CD4-positive, alpha-beta memory T cell (primary cell): Measurements from ENCODE around the gene RGS3. TPM values are rescaled to one million over a fixed set of nuclear protein-coding genes. Genes with fewer than 3 reads are reported as not detected.

Source experiments
- CTCF ChIA-PET: fragments of 350-600 bp; sonication (Branson Sonifier 250); formaldehyde crosslinking; loops from one replicate; lab custom pipeline; 2021; ENCODE audit warnings: inconsistent platforms; ENCODE audit not compliant: partially characterized antibody; lab: Charles Lee
- POLR2A ChIA-PET: fragments of 350-600 bp; sonication (Branson Sonifier 250); formaldehyde crosslinking; loops from one replicate; lab custom pipeline; 2021; ENCODE audit not compliant: partially characterized antibody; lab: Charles Lee
- DNase-seq, 5 donors: peaks; one replicate each; pipeline versions ENCODE4 v3.0.0 to v3.0.0-alpha.2; 2020 to 2022; ENCODE audit warnings: mixed read lengths in 1 of 5
- H3K27ac ChIP-seq: one replicate; pipeline ENCODE4 v1.7.0; 2013; ENCODE audit warnings: low read depth, low read length
- H3K27me3 ChIP-seq: 2 replicates; pipeline ENCODE4 v1.7.0; 2013; ENCODE audit warnings: mild to moderate bottlenecking, low read length, moderate library complexity; ENCODE audit not compliant: insufficient read depth
- H3K36me3 ChIP-seq: 2 replicates; pipeline ENCODE4 v1.7.0; 2013; ENCODE audit warnings: mild to moderate bottlenecking, low read length, moderate library complexity; ENCODE audit not compliant: insufficient read depth
- H3K4me1 ChIP-seq: 2 replicates; pipeline ENCODE4 v1.7.0; 2013; ENCODE audit warnings: mild to moderate bottlenecking, low read length, moderate library complexity; ENCODE audit not compliant: insufficient read depth
- H3K4me3 ChIP-seq, 2 donors: one replicate each; pipeline ENCODE4 v1.7.0; 2013; ENCODE audit warnings: low read length in 2 of 2, mild to moderate bottlenecking in 1 of 2
- H3K9me3 ChIP-seq, 2 donors: one replicate each; pipeline ENCODE4 v1.7.0; 2013; ENCODE audit warnings: low read length in 2 of 2, control low read depth in 1 of 2; ENCODE audit not compliant: control insufficient read depth in 1 of 2
- H3K27ac Mint-ChIP-seq, 7 donors: one replicate each; pipeline ENCODE4 v1.8.0; 2020 to 2021; ENCODE audit warnings: mixed read lengths in 7 of 7, mild to moderate bottlenecking in 6 of 7, inconsistent platforms in 3 of 7, moderate library complexity in 3 of 7
- H3K27me3 Mint-ChIP-seq, 2 donors: one replicate each; pipeline ENCODE4 v1.8.0; 2020 to 2021; ENCODE audit warnings: mixed read lengths in 2 of 2
- H3K36me3 Mint-ChIP-seq, 2 donors: one replicate each; pipeline ENCODE4 v1.8.0; 2020 to 2021; ENCODE audit warnings: mixed read lengths in 2 of 2, inconsistent platforms in 1 of 2, mild to moderate bottlenecking in 1 of 2
- H3K4me1 Mint-ChIP-seq, 4 donors: one replicate each; pipeline ENCODE4 v1.8.0; 2020 to 2021; ENCODE audit warnings: mixed read lengths in 4 of 4, mild to moderate bottlenecking in 1 of 4
- H3K4me3 Mint-ChIP-seq, 8 donors: one replicate each; pipeline ENCODE4 v1.8.0; 2020 to 2021; ENCODE audit warnings: mixed read lengths in 8 of 8, mild to moderate bottlenecking in 7 of 8, moderate library complexity in 6 of 8, inconsistent platforms in 3 of 8
- H3K9me3 Mint-ChIP-seq, 8 donors: one replicate each; pipeline ENCODE4 v1.8.0; 2020 to 2021; ENCODE audit warnings: mixed read lengths in 8 of 8, mild to moderate bottlenecking in 5 of 8, inconsistent platforms in 3 of 8, moderate library complexity in 1 of 8
- intact Hi-C: fragments of 100-400 bp; cut with micrococcal nuclease; formaldehyde crosslinking; loops from one replicate; pipeline ENCODE4 v1.15.1; 2023
- polyA plus RNA-seq, 2 donors: library from polyadenylated mRNA; unstranded; fragments of 300-500 nt; fragmentation: Illumina TruSeq; gene quantifications; one replicate each; pipeline ENCODE4 v1.2.3, GENCODE V29; 2021
- total RNA-seq, 2 experiments: library from RNA; stranded (reverse); gene quantifications; one replicate each; pipeline ENCODE4 v1.2.3, GENCODE V29; 2021

The RGS3 gene
- total and polyA plus RNA-seq, 4 experiments from 2014 or later, result 3.4 to 23.2 (median 18.0) TPM

DNA sequence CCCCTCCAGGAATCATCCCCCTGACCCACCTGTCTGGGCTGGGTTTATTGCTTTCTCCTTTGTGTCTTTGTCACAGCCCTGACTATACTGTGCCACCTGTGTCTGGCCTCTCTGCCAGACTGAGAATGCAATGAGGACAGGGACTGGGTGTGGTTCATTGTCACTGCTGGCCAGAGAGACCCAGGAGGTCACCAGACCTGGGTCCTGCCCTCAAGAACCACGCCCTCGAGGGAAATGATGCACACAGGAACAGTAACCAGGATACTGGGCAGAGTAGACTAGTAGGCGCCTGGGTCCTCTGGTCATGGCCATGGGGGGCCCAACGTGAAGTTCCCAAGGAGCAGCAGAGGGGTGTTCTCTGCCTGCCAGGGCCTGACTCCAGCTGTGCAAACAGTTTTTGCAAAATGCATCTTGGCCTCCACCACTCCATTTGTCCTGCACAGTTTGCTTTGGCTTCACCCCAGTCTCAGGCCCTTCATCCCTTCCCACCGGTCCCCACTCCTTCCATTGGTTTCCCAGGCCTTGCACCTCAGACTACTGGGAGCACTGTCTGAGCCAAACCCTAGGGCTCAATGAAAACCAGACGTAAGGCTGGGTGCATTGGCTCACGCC lies 17.8 kb downstream of the RGS3 start:
- H3K9me3 Mint-ChIP-seq, result peaks cover 0 to 1% (median 0%) of the 10 kb centered on the region in 8 donors
- no peaks in the 10 kb centered on the region for H3K36me3 Mint-ChIP-seq
- no peak overlapping the region for H3K4me3 Mint-ChIP-seq
- H3K27me3 Mint-ChIP-seq, result peaks cover 0 to 2% of the 10 kb centered on the region in 2 donors
- no peak overlapping the region for H3K27ac Mint-ChIP-seq
- no peak for DNase-seq
- Histone ChIP-seq H3K36me3 (no peaks in the 10 kb centered on the region), H3K27ac (no peak overlapping the region), H3K4me1 (peaks cover 11% of the 10 kb centered on the region), H3K9me3 (no peaks in the 10 kb centered on the region), H3K4me3 (no peak overlapping the region), H3K27me3 (no peaks in the 10 kb centered on the region)
- peaks cover 8 to 18% (median 12%) of the 10 kb centered on the region in 4 donors for H3K4me1 Mint-ChIP-seq
- POLR2A ChIA-PET, result no interaction called here
- CTCF ChIA-PET, result no interaction called here
- intact Hi-C loops, result no loop called here

- Histone ChIP-seq H3K4me1 (peaks cover 11% of the 10 kb centered on the region), H3K9me3 (no peaks in the 10 kb centered on the region), H3K4me3 (no peak overlapping the region), H3K27me3 (no peaks in the 10 kb centered on the region), H3K36me3 (no peaks in the 10 kb centered on the region), H3K27ac (no peak overlapping the region)
- H3K27ac Mint-ChIP-seq, result no peak overlapping the region
- peaks cover 0 to 2% of the 10 kb centered on the region in 2 donors for H3K27me3 Mint-ChIP-seq
- POLR2A ChIA-PET, result no interaction called here
- H3K4me1 Mint-ChIP-seq, result peaks cover 8 to 18% (median 12%) of the 10 kb centered on the region in 4 donors
- no peak overlapping the region for H3K4me3 Mint-ChIP-seq
- CTCF ChIA-PET, result no interaction called here
- intact Hi-C loops, result no loop called here
- DNase-seq, result no peak
- H3K36me3 Mint-ChIP-seq, result no peaks in the 10 kb centered on the region
- peaks cover 0 to 1% (median 0%) of the 10 kb centered on the region in 8 donors for H3K9me3 Mint-ChIP-seq
Observed at GRCh38 chr9:113482341-113482740, 18.8 kb downstream of the RGS3 start.

GRCh38 chr9:113482991-113483675 lies 19.6 kb downstream of the RGS3 start:
- intact Hi-C loops, result no loop called here
- no peaks in the 10 kb centered on the region for H3K9me3 ChIP-seq
- H3K4me3 ChIP-seq, result no peak overlapping the region
- peaks cover 0 to 1% (median 0%) of the 10 kb centered on the region in 8 donors for H3K9me3 Mint-ChIP-seq
- H3K27me3 Mint-ChIP-seq, result peaks cover 0 to 2% of the 10 kb centered on the region in 2 donors
- no peaks in the 10 kb centered on the region for H3K36me3 Mint-ChIP-seq
- no peaks in the 10 kb centered on the region for H3K27me3 ChIP-seq
- POLR2A ChIA-PET, result no interaction called here
- DNase-seq, result no peak
- no peak overlapping the region for H3K4me3 Mint-ChIP-seq
- CTCF ChIA-PET, result no interaction called here
- H3K4me1 Mint-ChIP-seq, result peaks cover 8 to 18% (median 12%) of the 10 kb centered on the region in 4 donors
- H3K4me1 ChIP-seq, result peaks cover 11% of the 10 kb centered on the region
- H3K27ac Mint-ChIP-seq, result no peak overlapping the region
- H3K36me3 ChIP-seq, result no peaks in the 10 kb centered on the region
- no peak overlapping the region for H3K27ac ChIP-seq

GRCh38 chr9:113483676-113484257 lies 20.2 kb downstream of the RGS3 start:
- H3K36me3 Mint-ChIP-seq, result no peaks in the 10 kb centered on the region
- Histone ChIP-seq H3K27me3 (no peaks in the 10 kb centered on the region), H3K9me3 (no peaks in the 10 kb centered on the region), H3K4me3 (no peak overlapping the region), H3K4me1 (peaks cover 10% of the 10 kb centered on the region), H3K27ac (no peak overlapping the region), H3K36me3 (no peaks in the 10 kb centered on the region)
- ChIA-PET POLR2A (no interaction called here), CTCF (interaction anchor here (0.6 to 1.1 kb wide), 2 partner anchors 72 to 108 kb away, joined by 3 read pairs; no protein-coding TSS in a partner anchor)
- intact Hi-C loops, result no loop called here
- H3K27me3 Mint-ChIP-seq, result peaks cover 0 to 2% of the 10 kb centered on the region in 2 donors
- peaks cover 7 to 17% (median 11%) of the 10 kb centered on the region in 4 donors for H3K4me1 Mint-ChIP-seq
- H3K9me3 Mint-ChIP-seq, result peaks cover 0 to 1% (median 0%) of the 10 kb centered on the region in 8 donors
- no peak overlapping the region for H3K4me3 Mint-ChIP-seq
- H3K27ac Mint-ChIP-seq, result no peak overlapping the region
- DNase-seq, result no peak

GRCh38 chr9:113484258-113484730 lies 20.8 kb downstream of the RGS3 start:
- Mint-ChIP-seq H3K27me3 (peaks cover 0 to 2% of the 10 kb centered on the region in 2 donors), H3K4me3 (no peak overlapping the region), H3K36me3 (no peaks in the 10 kb centered on the region), H3K9me3 (no peaks in the 10 kb centered on the region), H3K27ac (no peak overlapping the region), H3K4me1 (peaks cover 2 to 11% (median 6%) of the 10 kb centered on the region in 4 donors)
- H3K27ac ChIP-seq, result no peak overlapping the region
- POLR2A ChIA-PET, result no interaction called here
- no peaks in the 10 kb centered on the region for H3K36me3 ChIP-seq
- intact Hi-C loops, result no loop called here
- CTCF ChIA-PET, result interaction anchor here (0.6 to 1.3 kb wide), 3 partner anchors 9 to 107 kb away, joined by 3 to 4 read pairs (median 3); no protein-coding TSS in a partner anchor
- no peaks in the 10 kb centered on the region for H3K9me3 ChIP-seq
- DNase-seq, result no peak
- H3K27me3 ChIP-seq, result no peaks in the 10 kb centered on the region
- H3K4me1 ChIP-seq, result peaks cover 5% of the 10 kb centered on the region
- no peak overlapping the region for H3K4me3 ChIP-seq

- CTCF ChIA-PET, result no interaction called here
- no peaks in the 10 kb centered on the region for H3K27me3 Mint-ChIP-seq
- H3K36me3 ChIP-seq, result no peaks in the 10 kb centered on the region
- H3K9me3 ChIP-seq, result no peaks in the 10 kb centered on the region
- DNase-seq, result no peak
- H3K27ac Mint-ChIP-seq, result no peak overlapping the region
- H3K4me3 Mint-ChIP-seq, result no peak overlapping the region
- no peak overlapping the region for H3K4me3 ChIP-seq
- peaks cover 0 to 4% (median 0%) of the 10 kb centered on the region in 4 donors for H3K4me1 Mint-ChIP-seq
- intact Hi-C loops, result no loop called here
- no peak overlapping the region for H3K27ac ChIP-seq
- H3K4me1 ChIP-seq, result no peaks in the 10 kb centered on the region
- no peaks in the 10 kb centered on the region for H3K9me3 Mint-ChIP-seq
- no peaks in the 10 kb centered on the region for H3K36me3 Mint-ChIP-seq
- POLR2A ChIA-PET, result no interaction called here
- H3K27me3 ChIP-seq, result no peaks in the 10 kb centered on the region
Observed at GRCh38 chr9:113485761-113486115, 22.2 kb downstream of the RGS3 start.

GRCh38 chr9:113486327-113486726 lies 22.8 kb downstream of the RGS3 start:
- intact Hi-C loops, result no loop called here
- H3K27ac ChIP-seq, result no peak overlapping the region
- no peaks in the 10 kb centered on the region for H3K36me3 Mint-ChIP-seq
- ChIA-PET POLR2A (no interaction called here), CTCF (no interaction called here)
- no peaks in the 10 kb centered on the region for H3K9me3 ChIP-seq
- DNase-seq, result no peak
- H3K36me3 ChIP-seq, result no peaks in the 10 kb centered on the region
- H3K27ac Mint-ChIP-seq, result no peak overlapping the region
- H3K4me3 ChIP-seq, result no peak overlapping the region
- no peaks in the 10 kb centered on the region for H3K27me3 ChIP-seq
- no peaks in the 10 kb centered on the region for H3K4me1 ChIP-seq
- H3K27me3 Mint-ChIP-seq, result no peaks in the 10 kb centered on the region
- no peak overlapping the region for H3K4me3 Mint-ChIP-seq
- no peaks in the 10 kb centered on the region for H3K9me3 Mint-ChIP-seq
- no peaks in the 10 kb centered on the region for H3K4me1 Mint-ChIP-seq
